SK-N-MC (cell line): ENCODE data around the gene SLC25A1.

ENCODE experiments used
- EZH2 ChIP-seq: fragments of 200-600 bp; sonication (generic); IDR thresholded peaks from one replicate; pipeline ENCODE4 v1.6.1; 2017; ENCODE audit warnings: antibody characterized with exemption
- FOXP2 ChIP-seq: optimal IDR thresholded peaks from 2 replicates; pipeline ENCODE3; 2011; ENCODE audit warnings: mild to moderate bottlenecking, moderate library complexity; ENCODE audit not compliant: insufficient read depth; ENCODE audit errors: extremely low read length, control extremely low read depth
- POLR2AphosphoS5 ChIP-seq: IDR thresholded peaks from 2 replicates; pipeline ENCODE4 v1.6.1; 2012; ENCODE audit warnings: mild to moderate bottlenecking, low read depth, low read length, borderline replicate concordance

GRCh38 chr22:19223110-19223509 is 44.6 kb upstream of the SLC25A1 start:
- TF ChIP-seq POLR2AphosphoS5 = no peak
- TF ChIP-seq EZH2 = no peak
- TF ChIP-seq FOXP2 = no peak
